Ishikawa (cell line): ENCODE data around the gene CRYGN.

ENCODE experiments used
- CEBPB ChIP-seq: IDR thresholded peaks from 2 replicates; pipeline ENCODE4 v1.6.1; 2012
- CREB1 ChIP-seq: IDR thresholded peaks from 2 replicates; pipeline ENCODE4 v1.6.1; 2012; ENCODE audit warnings: low read depth
- EGR1 ChIP-seq: IDR thresholded peaks from 2 replicates; pipeline ENCODE4 v1.6.1; 2012
- EP300 ChIP-seq: IDR thresholded peaks from 2 replicates; pipeline ENCODE4 v1.6.1; 2012; ENCODE audit warnings: borderline replicate concordance
- FOXM1 ChIP-seq: IDR thresholded peaks from 2 replicates; pipeline ENCODE4 v1.6.1; 2012; ENCODE audit warnings: low read depth, borderline replicate concordance
- NFIC ChIP-seq: IDR thresholded peaks from 2 replicates; pipeline ENCODE4 v1.6.1; 2012
- RAD21 ChIP-seq: IDR thresholded peaks from 2 replicates; pipeline ENCODE4 v1.6.1; 2012; ENCODE audit warnings: low read depth
- TAF1 ChIP-seq: IDR thresholded peaks from 2 replicates; pipeline ENCODE4 v1.6.1; 2012; ENCODE audit warnings: low read depth, mild to moderate bottlenecking
- TCF12 ChIP-seq: IDR thresholded peaks from 2 replicates; pipeline ENCODE4 v1.6.1; 2012; ENCODE audit warnings: low read depth
- TEAD4 ChIP-seq: IDR thresholded peaks from 2 replicates; pipeline ENCODE4 v1.6.1; 2012
- YY1 ChIP-seq: IDR thresholded peaks from 2 replicates; pipeline ENCODE4 v1.6.1; 2012; ENCODE audit warnings: low read depth
- ZBTB7A ChIP-seq: IDR thresholded peaks from 2 replicates; pipeline ENCODE4 v1.6.1; 2012; ENCODE audit warnings: low read depth
- TF ChIP-seq, protein P1 (sequence below): IDR thresholded peaks from 2 replicates; pipeline ENCODE4 v1.6.1; 2012; ENCODE audit warnings: low read depth, mild to moderate bottlenecking
- TF ChIP-seq, protein P2 (sequence below): IDR thresholded peaks from 2 replicates; pipeline ENCODE4 v1.6.1; 2012
- TF ChIP-seq, protein P3 (sequence below): IDR thresholded peaks from 2 replicates; pipeline ENCODE4 v1.6.1; 2012

CRYGN gene

DNA sequence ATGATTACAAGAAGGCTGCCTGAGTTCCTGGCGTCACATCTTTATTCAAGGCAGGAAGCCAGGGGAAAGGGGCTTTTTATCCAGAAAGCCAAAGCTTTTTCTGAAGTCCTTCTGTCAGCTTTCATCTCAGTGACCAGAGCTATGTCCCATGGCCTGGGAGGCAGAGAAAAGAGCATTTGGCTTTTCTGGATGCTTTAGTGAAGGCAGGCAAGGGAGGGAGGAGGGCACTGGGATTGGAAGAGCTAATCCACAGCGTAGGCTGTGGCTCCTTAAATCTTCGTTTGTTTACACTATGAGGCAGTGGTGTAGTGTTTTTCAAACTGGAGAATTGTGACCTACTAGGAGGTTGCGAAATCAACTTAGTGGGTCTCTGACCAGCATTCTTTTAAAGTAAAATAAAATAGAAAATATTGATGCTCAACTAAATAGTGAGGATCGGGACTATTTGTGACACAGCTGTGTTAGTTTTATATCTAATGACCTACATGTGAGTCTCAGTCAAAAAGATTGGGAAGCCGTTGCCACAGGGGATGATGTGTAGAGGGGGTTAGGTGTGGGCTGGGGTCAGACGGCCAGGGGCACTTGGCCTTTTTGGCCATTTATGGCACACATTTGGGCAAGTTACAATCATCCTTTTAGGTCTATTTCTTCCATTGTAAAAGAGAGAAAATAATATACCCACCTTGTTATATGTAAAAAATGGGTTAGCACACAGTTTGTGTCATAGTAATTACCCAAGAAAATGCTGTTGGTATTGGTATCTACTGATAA, 14.1 kb downstream of the CRYGN start:
- TF ChIP-seq, protein P1, sequence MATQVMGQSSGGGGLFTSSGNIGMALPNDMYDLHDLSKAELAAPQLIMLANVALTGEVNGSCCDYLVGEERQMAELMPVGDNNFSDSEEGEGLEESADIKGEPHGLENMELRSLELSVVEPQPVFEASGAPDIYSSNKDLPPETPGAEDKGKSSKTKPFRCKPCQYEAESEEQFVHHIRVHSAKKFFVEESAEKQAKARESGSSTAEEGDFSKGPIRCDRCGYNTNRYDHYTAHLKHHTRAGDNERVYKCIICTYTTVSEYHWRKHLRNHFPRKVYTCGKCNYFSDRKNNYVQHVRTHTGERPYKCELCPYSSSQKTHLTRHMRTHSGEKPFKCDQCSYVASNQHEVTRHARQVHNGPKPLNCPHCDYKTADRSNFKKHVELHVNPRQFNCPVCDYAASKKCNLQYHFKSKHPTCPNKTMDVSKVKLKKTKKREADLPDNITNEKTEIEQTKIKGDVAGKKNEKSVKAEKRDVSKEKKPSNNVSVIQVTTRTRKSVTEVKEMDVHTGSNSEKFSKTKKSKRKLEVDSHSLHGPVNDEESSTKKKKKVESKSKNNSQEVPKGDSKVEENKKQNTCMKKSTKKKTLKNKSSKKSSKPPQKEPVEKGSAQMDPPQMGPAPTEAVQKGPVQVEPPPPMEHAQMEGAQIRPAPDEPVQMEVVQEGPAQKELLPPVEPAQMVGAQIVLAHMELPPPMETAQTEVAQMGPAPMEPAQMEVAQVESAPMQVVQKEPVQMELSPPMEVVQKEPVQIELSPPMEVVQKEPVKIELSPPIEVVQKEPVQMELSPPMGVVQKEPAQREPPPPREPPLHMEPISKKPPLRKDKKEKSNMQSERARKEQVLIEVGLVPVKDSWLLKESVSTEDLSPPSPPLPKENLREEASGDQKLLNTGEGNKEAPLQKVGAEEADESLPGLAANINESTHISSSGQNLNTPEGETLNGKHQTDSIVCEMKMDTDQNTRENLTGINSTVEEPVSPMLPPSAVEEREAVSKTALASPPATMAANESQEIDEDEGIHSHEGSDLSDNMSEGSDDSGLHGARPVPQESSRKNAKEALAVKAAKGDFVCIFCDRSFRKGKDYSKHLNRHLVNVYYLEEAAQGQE, result no peak
- no peak for TF ChIP-seq TEAD4
- TF ChIP-seq ZBTB7A, result no peak
- peak; percentile 68 for TF ChIP-seq CEBPB
- no peak for TF ChIP-seq CREB1

DNA sequence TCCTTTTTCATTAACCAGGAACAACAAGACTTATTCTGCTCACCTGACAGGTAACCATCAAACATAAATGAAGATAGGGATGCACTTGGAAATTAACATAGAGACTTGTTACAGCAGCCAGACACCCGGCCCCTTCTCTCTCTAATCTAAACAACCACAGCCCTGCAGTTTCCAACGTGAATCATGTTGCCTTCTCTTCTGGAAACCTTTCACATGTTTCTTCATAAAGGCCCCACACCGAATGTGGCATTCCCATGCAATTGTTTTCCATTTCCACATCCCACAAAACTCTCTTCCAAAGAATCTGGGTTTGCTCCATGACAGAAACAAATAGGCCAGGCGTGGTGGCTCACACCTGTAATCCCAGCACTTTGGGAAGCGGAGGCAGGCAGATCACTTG, 15.1 kb downstream of the CRYGN start:
- no peak for TF ChIP-seq EP300
- TF ChIP-seq, protein P2, sequence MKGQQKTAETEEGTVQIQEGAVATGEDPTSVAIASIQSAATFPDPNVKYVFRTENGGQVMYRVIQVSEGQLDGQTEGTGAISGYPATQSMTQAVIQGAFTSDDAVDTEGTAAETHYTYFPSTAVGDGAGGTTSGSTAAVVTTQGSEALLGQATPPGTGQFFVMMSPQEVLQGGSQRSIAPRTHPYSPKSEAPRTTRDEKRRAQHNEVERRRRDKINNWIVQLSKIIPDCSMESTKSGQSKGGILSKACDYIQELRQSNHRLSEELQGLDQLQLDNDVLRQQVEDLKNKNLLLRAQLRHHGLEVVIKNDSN, result no peak
- no peak for TF ChIP-seq EGR1
- TF ChIP-seq FOXM1, result no peak
- no peak for TF ChIP-seq NFIC
- TF ChIP-seq TAF1, result no peak
- no peak for TF ChIP-seq ZBTB7A
- TF ChIP-seq, protein P1, result no peak
- no peak for TF ChIP-seq CEBPB
- TF ChIP-seq CREB1, result no peak
- TF ChIP-seq TEAD4, result no peak
- no peak for TF ChIP-seq YY1
- TF ChIP-seq, protein P3, sequence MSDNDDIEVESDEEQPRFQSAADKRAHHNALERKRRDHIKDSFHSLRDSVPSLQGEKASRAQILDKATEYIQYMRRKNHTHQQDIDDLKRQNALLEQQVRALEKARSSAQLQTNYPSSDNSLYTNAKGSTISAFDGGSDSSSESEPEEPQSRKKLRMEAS, result no peak
- TF ChIP-seq RAD21, result no peak

DNA sequence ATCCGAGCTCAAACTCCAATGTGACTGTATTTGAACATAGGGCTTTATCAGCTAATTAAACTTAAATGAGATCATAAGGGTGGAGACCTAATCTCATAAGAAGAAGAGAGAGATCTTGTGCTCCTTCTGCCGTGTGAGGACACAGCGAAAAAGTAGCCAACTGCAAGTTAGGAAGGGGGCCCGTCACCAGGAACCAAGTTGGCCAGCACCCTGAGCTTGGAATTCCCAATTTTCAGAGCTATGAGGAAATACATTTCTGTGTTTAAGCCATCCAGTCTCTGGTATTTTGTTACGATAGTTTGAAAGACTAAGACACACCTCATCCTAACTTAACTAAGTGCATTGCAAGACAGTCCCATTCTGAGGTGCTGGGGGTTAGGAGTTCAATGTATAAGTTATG, 16.0 kb downstream of the CRYGN start:
- TF ChIP-seq TCF12, result no peak
- no peak for TF ChIP-seq RAD21
- no peak for TF ChIP-seq ZBTB7A
- no peak for TF ChIP-seq TEAD4
- TF ChIP-seq, protein P2, result no peak

DNA sequence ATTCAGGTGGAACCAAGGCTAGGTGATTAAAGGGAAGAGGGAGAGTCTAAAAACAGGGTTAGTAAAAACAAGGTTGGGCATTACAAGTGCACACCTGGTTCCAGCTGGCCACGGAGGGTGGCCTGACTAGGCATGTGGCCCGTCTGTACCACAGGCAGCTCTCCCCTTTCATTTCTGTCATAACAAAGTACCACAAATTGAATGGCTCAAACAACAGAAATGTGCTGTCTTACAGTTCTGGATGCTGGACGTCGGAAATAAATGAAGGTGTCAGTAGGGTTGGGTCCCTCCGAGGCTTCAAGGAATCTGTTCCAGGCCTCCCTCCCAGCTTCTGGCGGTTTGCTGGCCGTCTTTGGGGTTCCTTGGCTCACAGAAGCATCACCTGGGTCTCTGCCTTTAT, 16.7 kb downstream of the CRYGN start:
- TF ChIP-seq TEAD4 (no peak), TAF1 (no peak), EP300 (no peak), ZBTB7A (no peak), CEBPB (no peak), CREB1 (no peak), EGR1 (no peak), TCF12 (no peak), YY1 (no peak), FOXM1 (no peak), RAD21 (no peak), NFIC (no peak)
- TF ChIP-seq, protein P1, result no peak
- TF ChIP-seq, protein P3, result no peak
- TF ChIP-seq, protein P2, result no peak
